ENCODE measurements around the gene NCOA5. TPM values are rescaled to one million over a fixed set of nuclear protein-coding genes. Genes with fewer than 3 reads are reported as not detected.
A peak's percentile ranks its signal among the peaks of the same experiment; 100 is the strongest.

NCOA5 gene
- total RNA-seq, 1 donor from 2014 or later: 20.9 TPM

- TF ChIP-seq, protein P1, sequence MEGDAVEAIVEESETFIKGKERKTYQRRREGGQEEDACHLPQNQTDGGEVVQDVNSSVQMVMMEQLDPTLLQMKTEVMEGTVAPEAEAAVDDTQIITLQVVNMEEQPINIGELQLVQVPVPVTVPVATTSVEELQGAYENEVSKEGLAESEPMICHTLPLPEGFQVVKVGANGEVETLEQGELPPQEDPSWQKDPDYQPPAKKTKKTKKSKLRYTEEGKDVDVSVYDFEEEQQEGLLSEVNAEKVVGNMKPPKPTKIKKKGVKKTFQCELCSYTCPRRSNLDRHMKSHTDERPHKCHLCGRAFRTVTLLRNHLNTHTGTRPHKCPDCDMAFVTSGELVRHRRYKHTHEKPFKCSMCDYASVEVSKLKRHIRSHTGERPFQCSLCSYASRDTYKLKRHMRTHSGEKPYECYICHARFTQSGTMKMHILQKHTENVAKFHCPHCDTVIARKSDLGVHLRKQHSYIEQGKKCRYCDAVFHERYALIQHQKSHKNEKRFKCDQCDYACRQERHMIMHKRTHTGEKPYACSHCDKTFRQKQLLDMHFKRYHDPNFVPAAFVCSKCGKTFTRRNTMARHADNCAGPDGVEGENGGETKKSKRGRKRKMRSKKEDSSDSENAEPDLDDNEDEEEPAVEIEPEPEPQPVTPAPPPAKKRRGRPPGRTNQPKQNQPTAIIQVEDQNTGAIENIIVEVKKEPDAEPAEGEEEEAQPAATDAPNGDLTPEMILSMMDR (conservative IDR thresholded peaks at IDR 0.05; ENCODE audit: low read depth, low read length): no peak
- no peak for DNase-seq (ENCODE audit: low read depth)
- H3K4me3 ChIP-seq (ENCODE audit: low read depth, low read length): no peak overlapping the region
Observed at GRCh38 chr20:46126440-46127056, 36.8 kb upstream of the NCOA5 start.

- TF ChIP-seq, protein P1 (conservative IDR thresholded peaks at IDR 0.05; ENCODE audit: low read depth, low read length): no peak
- no peak for DNase-seq (ENCODE audit: low read depth)
- H3K4me3 ChIP-seq (ENCODE audit: low read depth, low read length): no peak overlapping the region
Observed at GRCh38 chr20:46123482-46124245, 33.9 kb upstream of the NCOA5 start.

GRCh38 chr20:46122516-46123481, 33.0 kb upstream of the NCOA5 start:
- DNase-seq (ENCODE audit: low read depth): no peak
- TF ChIP-seq, protein P1 (conservative IDR thresholded peaks at IDR 0.05; ENCODE audit: low read depth, low read length): no peak
- H3K4me3 ChIP-seq (ENCODE audit: low read depth, low read length): no peak overlapping the region

DNA sequence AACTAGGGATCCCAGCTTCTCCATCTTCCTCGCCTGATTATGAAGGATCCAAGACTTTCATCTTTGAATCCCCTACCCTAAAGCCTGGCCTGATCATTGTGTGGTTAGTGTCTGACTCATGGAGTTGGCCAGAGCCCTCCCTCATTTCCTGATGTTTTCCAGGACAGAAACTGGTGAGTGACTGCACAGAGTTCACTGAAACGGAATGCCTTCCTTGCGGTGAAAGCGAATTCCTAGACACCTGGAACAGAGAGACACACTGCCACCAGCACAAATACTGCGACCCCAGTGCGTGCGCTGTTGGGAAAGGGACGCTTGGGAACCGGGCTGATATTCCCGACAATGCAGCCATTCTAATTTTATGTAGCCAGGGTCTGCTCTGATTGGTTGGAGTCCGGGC, 32.3 kb upstream of the NCOA5 start:
- no peak overlapping the region for H3K4me3 ChIP-seq (ENCODE audit: low read depth, low read length)
- TF ChIP-seq, protein P1 (conservative IDR thresholded peaks at IDR 0.05; ENCODE audit: low read depth, low read length): no peak
- DNase-seq (ENCODE audit: low read depth): peak; percentile 40

DNA sequence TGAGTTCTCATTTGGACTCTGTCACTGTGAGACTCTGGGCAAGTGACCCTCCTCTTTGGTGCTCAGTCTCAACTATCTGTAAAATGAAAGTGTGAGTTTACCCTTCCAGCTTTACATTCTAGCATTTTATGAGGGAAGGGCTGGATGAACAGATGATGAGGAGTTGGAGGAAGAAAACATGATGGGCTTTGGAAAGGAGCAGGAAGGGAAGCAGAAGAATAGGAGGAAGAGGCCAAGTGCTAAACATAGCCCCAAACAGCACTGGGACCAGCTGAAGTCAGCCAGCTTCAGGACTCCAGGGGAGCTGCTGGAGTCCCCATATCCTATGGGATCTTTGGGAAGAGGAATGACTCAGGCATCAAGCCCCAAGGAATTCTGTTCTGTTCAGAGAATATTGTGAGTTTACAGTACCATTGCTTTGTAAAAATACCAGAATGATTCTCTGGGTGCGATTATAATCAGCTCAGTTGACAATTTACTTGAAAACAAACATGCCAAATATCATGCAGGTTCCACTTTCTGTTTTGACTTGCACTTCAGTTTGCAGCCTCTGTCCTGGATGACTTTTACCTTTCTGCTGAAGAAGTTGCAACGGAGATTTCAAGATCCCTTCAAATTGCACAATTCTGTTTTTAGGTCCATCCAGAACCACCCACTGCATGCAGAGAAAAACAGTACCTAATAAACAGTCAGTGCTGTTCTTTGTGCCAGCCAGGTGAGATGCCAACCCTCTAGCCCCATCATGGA, 31.6 kb upstream of the NCOA5 start:
- DNase-seq (ENCODE audit: low read depth): no peak
- TF ChIP-seq, protein P1 (conservative IDR thresholded peaks at IDR 0.05; ENCODE audit: low read depth, low read length): no peak

DNA sequence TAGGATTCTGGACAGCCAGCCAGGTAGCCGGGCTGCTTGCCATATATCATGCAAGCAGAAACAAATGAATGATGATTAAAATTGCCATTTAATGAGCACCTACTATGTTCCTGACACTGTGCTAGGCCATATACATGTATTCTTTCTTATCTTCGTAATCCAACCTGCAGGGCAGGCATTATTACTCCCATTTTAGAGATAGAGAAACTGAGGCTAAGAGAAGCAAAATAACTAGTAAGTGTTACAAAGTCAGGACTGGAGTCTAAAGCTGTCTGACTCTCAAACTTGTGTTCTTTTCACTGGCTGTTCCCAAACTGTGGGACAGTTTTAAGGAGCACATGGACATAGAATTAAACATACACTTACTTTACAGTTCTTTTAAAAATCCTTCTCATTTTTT, 30.4 kb upstream of the NCOA5 start:
- no peak overlapping the region for H3K4me3 ChIP-seq (ENCODE audit: low read depth, low read length)
- DNase-seq (ENCODE audit: low read depth): no peak
- TF ChIP-seq, protein P1 (conservative IDR thresholded peaks at IDR 0.05; ENCODE audit: low read depth, low read length): no peak

More for the DNA sequence above, 31.6 kb upstream of the NCOA5 start:
- no peak overlapping the region for H3K4me3 ChIP-seq (ENCODE audit: low read depth, low read length)
